Caco-2 (cell line): Measurements from ENCODE around the gene PRDX2. TPM values are rescaled to one million over a fixed set of nuclear protein-coding genes. Genes with fewer than 3 reads are reported as not detected.

ENCODE experiments used
- BruUV-seq: library from RNA; stranded (reverse); fragments of 400-500 nt; replicated peaks from 2 replicates; lab custom pipeline; 2021; lab: Mats Ljungman, UMichigan
- CTCF ChIA-PET: fragments of 300-600 bp; sonication (Branson Sonifier 250); formaldehyde crosslinking; loops from one replicate; lab custom pipeline; 2022; ENCODE audit warnings: antibody characterized with exemption; lab: Charles Lee
- POLR2A ChIA-PET: fragments of 300-600 bp; sonication (Branson Sonifier 250); formaldehyde crosslinking; loops from one replicate; lab custom pipeline; 2022; ENCODE audit warnings: antibody characterized with exemption; lab: Charles Lee
- DNase-seq, 2 experiments: peaks; one replicate each; pipeline versions ENCODE4 v3.0.0 to v3.0.0-alpha.2; 2020 to 2022
- H3K27me3 ChIP-seq: replicated peaks from 2 replicates; pipeline ENCODE4 v1.6.0; 2011; ENCODE audit warnings: low read length; ENCODE audit not compliant: control insufficient read depth, insufficient read depth
- H3K36me3 ChIP-seq: 2 replicates; pipeline ENCODE4 v1.5.1; 2011; ENCODE audit warnings: low read length; ENCODE audit not compliant: control insufficient read depth, insufficient read depth
- H3K4me1 ChIP-seq: fragments of 250-450 bp; sonication (Bioruptor Pico); 2 replicates; pipeline ENCODE4 v1.5.1; 2020; ENCODE audit warnings: mild to moderate bottlenecking
- H3K4me3 ChIP-seq: 2 replicates; pipeline ENCODE4 v1.5.1; 2011; ENCODE audit warnings: low read depth, mild to moderate bottlenecking, control low read depth, low read length
- H3K9me3 ChIP-seq: fragments of 250-450 bp; sonication (Bioruptor Pico); 2 replicates; pipeline ENCODE4 v1.5.1; 2020; ENCODE audit warnings: mild to moderate bottlenecking, moderate library complexity
- H3K27ac Mint-ChIP-seq: one replicate; pipeline ENCODE4 v1.8.0; 2022; ENCODE audit warnings: mixed read lengths; ENCODE audit not compliant: unreplicated experiment
- H3K27me3 Mint-ChIP-seq: one replicate; pipeline ENCODE4 v1.8.0; 2022; ENCODE audit warnings: mixed read lengths; ENCODE audit not compliant: insufficient read depth, unreplicated experiment
- H3K36me3 Mint-ChIP-seq: one replicate; pipeline ENCODE4 v1.8.0; 2022; ENCODE audit warnings: mild to moderate bottlenecking, mixed read lengths; ENCODE audit not compliant: insufficient read depth, unreplicated experiment
- H3K4me1 Mint-ChIP-seq: one replicate; pipeline ENCODE4 v1.8.0; 2022; ENCODE audit warnings: low read depth, mixed read lengths; ENCODE audit not compliant: unreplicated experiment
- H3K4me3 Mint-ChIP-seq: one replicate; pipeline ENCODE4 v1.8.0; 2022; ENCODE audit warnings: mild to moderate bottlenecking, moderate library complexity, mixed read lengths; ENCODE audit not compliant: unreplicated experiment
- H3K9me3 Mint-ChIP-seq: one replicate; pipeline ENCODE4 v1.8.0; 2022; ENCODE audit warnings: mixed read lengths; ENCODE audit not compliant: unreplicated experiment
- CTCF ChIP-seq, 2 experiments: fragments of 200-600 bp in 1 of 2; IDR thresholded peaks; 1 replicate in 1 of 2; 2 replicates in 1 of 2; pipeline versions ENCODE4 v1.5.1 to v1.8.0; 2011 to 2022; ENCODE audit warnings: antibody characterized with exemption in 1 of 2, control low read depth in 1 of 2, inconsistent platforms in 1 of 2, low read depth in 1 of 2, low read length in 1 of 2, mild to moderate bottlenecking in 1 of 2, moderate library complexity in 1 of 2; ENCODE audit not compliant: insufficient read depth in 1 of 2, severe bottlenecking in 1 of 2, unreplicated experiment in 1 of 2
- intact Hi-C: fragments of 100-400 bp; cut with micrococcal nuclease; formaldehyde crosslinking; loops from one replicate; pipeline ENCODE4 v1.10.0; 2022; ENCODE audit not compliant: unreplicated experiment
- total RNA-seq: library from RNA; stranded (reverse); gene quantifications from 2 replicates; pipeline ENCODE4 v1.2.3, GENCODE V29; 2022

The PRDX2 gene
- total RNA-seq, 1 experiment from 2014 or later, result 265 TPM

- Mint-ChIP-seq H3K9me3 (no peaks in the 10 kb centered on the region), H3K27me3 (no peaks in the 10 kb centered on the region), H3K36me3 (peaks cover 45% of the 10 kb centered on the region), H3K4me3 (peak within 1 kb of the TSS; percentile 92), H3K4me1 (peaks cover 25% of the 10 kb centered on the region), H3K27ac (peak within 1 kb of the TSS; percentile 83)
- TF ChIP-seq CTCF (IDR thresholded peaks at IDR 0.05; ENCODE audit: insufficient read depth in 1 of 2, low read depth in 1 of 2, low read length in 1 of 2, severe bottlenecking in 1 of 2, unreplicated experiment in 1 of 2), result no peak
- Histone ChIP-seq H3K36me3 (no peaks in the 10 kb centered on the region), H3K27me3 (no peaks in the 10 kb centered on the region), H3K4me1 (peaks cover 33% of the 10 kb centered on the region), H3K4me3 (peak within 1 kb of the TSS; percentile 93), H3K9me3 (no peaks in the 10 kb centered on the region)
- BruUV-seq, result no TSS peak
- DNase-seq, result peak; percentile 94 to 96
- CTCF ChIA-PET, result interaction anchor here (0.6 to 3.7 kb wide), 7 partner anchors 9 to 70 kb away, joined by 3 to 38 read pairs (median 5); partner anchors contain the start of genes RNASEH2A and TNPO2
- intact Hi-C loops, result loop anchor here (1.0 to 5.0 kb wide), 2 partner anchors 14 to 361 kb away; partner anchors contain the start of genes IER2 and STX10
- POLR2A ChIA-PET, result interaction anchor here (0.5 to 3.0 kb wide), 10 partner anchors 9 to 128 kb away, joined by 3 to 36 read pairs (median 7); partner anchors contain the start of genes RNASEH2A and SYCE2
These were observed 10.1 kb downstream of the PRDX2 start, which contains the start of gene JUNB for GRCh38 chr19:12791345-12792050. TSS of gene JUNB (plus strand) at chr19:12791486. CDS start at chr19:12791772, 286 bp downstream.

GRCh38 chr19:12790628-12791344, 10.8 kb downstream of the PRDX2 start:
- Histone ChIP-seq H3K4me1 (peaks cover 26% of the 10 kb centered on the region), H3K36me3 (no peaks in the 10 kb centered on the region), H3K4me3 (peak overlapping the region; percentile 40), H3K27me3 (no peaks in the 10 kb centered on the region), H3K9me3 (no peaks in the 10 kb centered on the region)
- no peak for TF ChIP-seq CTCF (IDR thresholded peaks at IDR 0.05; ENCODE audit: insufficient read depth in 1 of 2, low read depth in 1 of 2, low read length in 1 of 2, severe bottlenecking in 1 of 2, unreplicated experiment in 1 of 2)
- no peaks in the 10 kb centered on the region for H3K27me3 Mint-ChIP-seq
- peaks cover 42% of the 10 kb centered on the region for H3K36me3 Mint-ChIP-seq
- ChIA-PET POLR2A (interaction anchor here (0.5 to 3.0 kb wide), 6 partner anchors 8 to 109 kb away, joined by 3 to 36 read pairs (median 9); partner anchors contain the start of gene RNASEH2A), CTCF (interaction anchor here (0.6 to 3.7 kb wide), 5 partner anchors 10 to 69 kb away, joined by 3 to 38 read pairs (median 5); partner anchors contain the start of gene TNPO2)
- H3K4me3 Mint-ChIP-seq, result peak overlapping the region; percentile 92
- intact Hi-C loops, result loop anchor here (1.0 to 5.0 kb wide), 2 partner anchors 8 to 362 kb away; partner anchors contain the start of genes IER2 and STX10
- H3K4me1 Mint-ChIP-seq, result peaks cover 21% of the 10 kb centered on the region
- no peak for DNase-seq
- BruUV-seq, result no TSS peak
- peak overlapping the region; percentile 83 for H3K27ac Mint-ChIP-seq
- H3K9me3 Mint-ChIP-seq, result no peaks in the 10 kb centered on the region
